Caco-2 (cell line): ENCODE measurements around the gene GSTT2B. TPM values are rescaled to one million over a fixed set of nuclear protein-coding genes. Genes with fewer than 3 reads are reported as not detected.
"Not testable (repeated sequence)": the region's sequence is repeated elsewhere in the genome, so short reads cannot be mapped to it uniquely, and the experiment has no call there.

Experiments used
- BruUV-seq: library from RNA; stranded (reverse); fragments of 400-500 nt; replicated peaks from 2 replicates; lab custom pipeline; 2021; lab: Mats Ljungman, UMichigan
- CTCF ChIA-PET: fragments of 300-600 bp; sonication (Branson Sonifier 250); formaldehyde crosslinking; loops from one replicate; lab custom pipeline; 2022; ENCODE audit warnings: antibody characterized with exemption; lab: Charles Lee
- POLR2A ChIA-PET: fragments of 300-600 bp; sonication (Branson Sonifier 250); formaldehyde crosslinking; loops from one replicate; lab custom pipeline; 2022; ENCODE audit warnings: antibody characterized with exemption; lab: Charles Lee
- DNase-seq, 2 experiments: peaks; one replicate each; pipeline versions ENCODE4 v3.0.0 to v3.0.0-alpha.2; 2020 to 2022
- H3K27me3 ChIP-seq: replicated peaks from 2 replicates; pipeline ENCODE4 v1.6.0; 2011; ENCODE audit warnings: low read length; ENCODE audit not compliant: control insufficient read depth, insufficient read depth
- H3K36me3 ChIP-seq: 2 replicates; pipeline ENCODE4 v1.5.1; 2011; ENCODE audit warnings: low read length; ENCODE audit not compliant: control insufficient read depth, insufficient read depth
- H3K4me1 ChIP-seq: fragments of 250-450 bp; sonication (Bioruptor Pico); 2 replicates; pipeline ENCODE4 v1.5.1; 2020; ENCODE audit warnings: mild to moderate bottlenecking
- H3K4me3 ChIP-seq: 2 replicates; pipeline ENCODE4 v1.5.1; 2011; ENCODE audit warnings: low read depth, mild to moderate bottlenecking, control low read depth, low read length
- H3K9me3 ChIP-seq: fragments of 250-450 bp; sonication (Bioruptor Pico); 2 replicates; pipeline ENCODE4 v1.5.1; 2020; ENCODE audit warnings: mild to moderate bottlenecking, moderate library complexity
- H3K27ac Mint-ChIP-seq: one replicate; pipeline ENCODE4 v1.8.0; 2022; ENCODE audit warnings: mixed read lengths; ENCODE audit not compliant: unreplicated experiment
- H3K27me3 Mint-ChIP-seq: one replicate; pipeline ENCODE4 v1.8.0; 2022; ENCODE audit warnings: mixed read lengths; ENCODE audit not compliant: insufficient read depth, unreplicated experiment
- H3K36me3 Mint-ChIP-seq: one replicate; pipeline ENCODE4 v1.8.0; 2022; ENCODE audit warnings: mild to moderate bottlenecking, mixed read lengths; ENCODE audit not compliant: insufficient read depth, unreplicated experiment
- H3K4me1 Mint-ChIP-seq: one replicate; pipeline ENCODE4 v1.8.0; 2022; ENCODE audit warnings: low read depth, mixed read lengths; ENCODE audit not compliant: unreplicated experiment
- H3K4me3 Mint-ChIP-seq: one replicate; pipeline ENCODE4 v1.8.0; 2022; ENCODE audit warnings: mild to moderate bottlenecking, moderate library complexity, mixed read lengths; ENCODE audit not compliant: unreplicated experiment
- H3K9me3 Mint-ChIP-seq: one replicate; pipeline ENCODE4 v1.8.0; 2022; ENCODE audit warnings: mixed read lengths; ENCODE audit not compliant: unreplicated experiment
- CTCF ChIP-seq, 2 experiments: fragments of 200-600 bp in 1 of 2; IDR thresholded peaks; 1 replicate in 1 of 2; 2 replicates in 1 of 2; pipeline versions ENCODE4 v1.5.1 to v1.8.0; 2011 to 2022; ENCODE audit warnings: antibody characterized with exemption in 1 of 2, control low read depth in 1 of 2, inconsistent platforms in 1 of 2, low read depth in 1 of 2, low read length in 1 of 2, mild to moderate bottlenecking in 1 of 2, moderate library complexity in 1 of 2; ENCODE audit not compliant: insufficient read depth in 1 of 2, severe bottlenecking in 1 of 2, unreplicated experiment in 1 of 2
- intact Hi-C: fragments of 100-400 bp; cut with micrococcal nuclease; formaldehyde crosslinking; loops from one replicate; pipeline ENCODE4 v1.10.0; 2022; ENCODE audit not compliant: unreplicated experiment
- total RNA-seq: library from RNA; stranded (reverse); gene quantifications from 2 replicates; pipeline ENCODE4 v1.2.3, GENCODE V29; 2022

The GSTT2B gene
- total RNA-seq, 1 experiment from 2014 or later = 9.6 TPM

- Mint-ChIP-seq H3K36me3 (no peaks in the 10 kb centered on the region), H3K27me3 (no peaks in the 10 kb centered on the region), H3K4me3 (no peak overlapping the region), H3K9me3 (no peaks in the 10 kb centered on the region), H3K27ac (no peak overlapping the region), H3K4me1 (no peaks in the 10 kb centered on the region)
- Histone ChIP-seq H3K4me1 (no peaks in the 10 kb centered on the region), H3K36me3 (no peaks in the 10 kb centered on the region), H3K9me3 (no peaks in the 10 kb centered on the region), H3K4me3 (no peak overlapping the region), H3K27me3 (no peaks in the 10 kb centered on the region)
- intact Hi-C loops = no loop called here
- TF ChIP-seq CTCF (IDR thresholded peaks at IDR 0.05; ENCODE audit: insufficient read depth in 1 of 2, low read depth in 1 of 2, low read length in 1 of 2, severe bottlenecking in 1 of 2, unreplicated experiment in 1 of 2) = no peak
- POLR2A ChIA-PET = no interaction called here
- CTCF ChIA-PET = no interaction called here
- no peak for DNase-seq
- BruUV-seq = no TSS peak
Observed at GRCh38 chr22:24001314-24001713, 40.3 kb upstream of the GSTT2B start.

GRCh38 chr22:23999779-24000178, 38.8 kb upstream of the GSTT2B start:
- H3K27ac Mint-ChIP-seq, H3K4me1 ChIP-seq, intact Hi-C loops, BruUV-seq, H3K9me3 Mint-ChIP-seq, H3K9me3 ChIP-seq, H3K27me3 Mint-ChIP-seq, CTCF ChIA-PET, H3K36me3 ChIP-seq, H3K27me3 ChIP-seq, H3K36me3 Mint-ChIP-seq, POLR2A ChIA-PET, H3K4me1 Mint-ChIP-seq, H3K4me3 ChIP-seq, H3K4me3 Mint-ChIP-seq, DNase-seq: not testable (repeated sequence)

GRCh38 chr22:23997092-23997491, 36.1 kb upstream of the GSTT2B start:
- CTCF ChIA-PET = no interaction called here
- Mint-ChIP-seq H3K4me3 (no peak overlapping the region), H3K27me3 (no peaks in the 10 kb centered on the region), H3K36me3 (no peaks in the 10 kb centered on the region), H3K9me3 (no peaks in the 10 kb centered on the region), H3K4me1 (no peaks in the 10 kb centered on the region), H3K27ac (no peak overlapping the region)
- no peaks in the 10 kb centered on the region for H3K27me3 ChIP-seq
- BruUV-seq = no TSS peak
- H3K4me1 ChIP-seq = no peaks in the 10 kb centered on the region
- TF ChIP-seq CTCF (IDR thresholded peaks at IDR 0.05; ENCODE audit: insufficient read depth in 1 of 2, low read depth in 1 of 2, low read length in 1 of 2, severe bottlenecking in 1 of 2, unreplicated experiment in 1 of 2) = no peak
- no peak for DNase-seq
- no peaks in the 10 kb centered on the region for H3K9me3 ChIP-seq
- POLR2A ChIA-PET = no interaction called here
- H3K36me3 ChIP-seq = no peaks in the 10 kb centered on the region
- no peak overlapping the region for H3K4me3 ChIP-seq
- intact Hi-C loops = no loop called here

GRCh38 chr22:23993581-23994177, 32.7 kb upstream of the GSTT2B start:
- BruUV-seq, H3K4me3 Mint-ChIP-seq, DNase-seq, H3K36me3 ChIP-seq, intact Hi-C loops, H3K4me3 ChIP-seq, CTCF ChIA-PET, H3K4me1 ChIP-seq, H3K27me3 ChIP-seq, H3K4me1 Mint-ChIP-seq, H3K9me3 Mint-ChIP-seq, H3K27ac Mint-ChIP-seq, H3K36me3 Mint-ChIP-seq, H3K9me3 ChIP-seq, H3K27me3 Mint-ChIP-seq: not testable (repeated sequence)
- POLR2A ChIA-PET = interaction anchor here (0.7 kb wide), 1 partner anchor 16 kb away, joined by 5 read pairs; no protein-coding TSS in a partner anchor

- DNase-seq, H3K9me3 Mint-ChIP-seq, H3K4me3 Mint-ChIP-seq, H3K4me1 ChIP-seq, intact Hi-C loops, H3K4me1 Mint-ChIP-seq, BruUV-seq, H3K4me3 ChIP-seq, H3K36me3 Mint-ChIP-seq, CTCF ChIA-PET, H3K27me3 Mint-ChIP-seq, H3K9me3 ChIP-seq, H3K27ac Mint-ChIP-seq, H3K36me3 ChIP-seq, H3K27me3 ChIP-seq: not testable (repeated sequence)
- POLR2A ChIA-PET = interaction anchor here (0.7 kb wide), 1 partner anchor 17 kb away, joined by 5 read pairs; no protein-coding TSS in a partner anchor
Observed at GRCh38 chr22:23993080-23993479, 32.1 kb upstream of the GSTT2B start.
